ENCODE results near the gene TM9SF3. TPM values are rescaled to one million over a fixed set of nuclear protein-coding genes. Genes with fewer than 3 reads are reported as not detected.

The TM9SF3 gene
- total and polyA plus RNA-seq, 10 of the 15 experiments (the other 5 are each of a cell fraction or from before 2014, with no cell fraction given) = 17.1 to 85.4 (median 44.9) TPM

DNA sequence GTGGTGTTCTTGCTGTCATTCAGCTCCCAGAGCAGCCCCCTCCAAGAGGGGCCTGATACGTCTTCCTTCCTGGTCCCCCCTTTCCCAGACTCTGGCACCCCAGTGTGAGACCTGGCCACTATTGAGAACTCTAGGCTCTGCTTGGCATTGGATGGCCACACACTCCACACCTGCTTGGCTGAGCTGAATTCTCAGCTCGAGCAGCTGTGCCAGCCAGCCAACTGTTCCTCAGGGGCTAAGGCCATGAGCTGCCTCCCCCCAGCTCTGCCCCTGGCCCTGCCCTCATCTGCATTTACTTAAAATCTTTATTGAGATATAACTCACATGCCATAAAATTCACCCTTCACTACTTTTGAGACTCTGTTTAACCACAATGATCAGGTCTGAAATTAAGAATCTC lies 79.8 kb downstream of the TM9SF3 start:
- H3K27ac ChIP-seq (ENCODE audit: control insufficient read depth, insufficient read depth) = no peak overlapping the region
- ATAC-seq (no peak), FAIRE-seq (no peak), DNase-seq (ENCODE audit: low read depth, low spot score) (no peak)
- peaks cover 4% of the 10 kb centered on the region; the same call in 1 of the 2 replicates for H3K4me1 ChIP-seq (ENCODE audit: control insufficient read depth, insufficient read depth, low read length)
- no peak overlapping the region for H3K9ac ChIP-seq (ENCODE audit: control insufficient read depth, insufficient read depth, low read length)
- no TSS peak for BruUV-seq (replicated peaks)
- 0 out of 2 replicates have a peak, but pooled peaks cover 4% of the 10 kb centered on the region for H4K20me1 ChIP-seq (ENCODE audit: control insufficient read depth, insufficient read depth)
- no peak overlapping the region for H2AFZ ChIP-seq (ENCODE audit: control insufficient read depth, low read depth, low read length)
- no peaks in the 10 kb centered on the region for H3K36me3 ChIP-seq (ENCODE audit: control insufficient read depth in 2 of 2, insufficient read depth in 2 of 2, low read length in 1 of 2)
- CTCF ChIA-PET = no interaction called here
- in situ Hi-C loops (cut with MboI) (no loop called here), intact Hi-C loops (cut with micrococcal nuclease; ENCODE audit: unreplicated experiment) (no loop called here)
- RAD21 ChIA-PET (ENCODE audit: unreplicated experiment) = no interaction called here
- POLR2A ChIA-PET = no interaction called here
- H3K4me3 ChIP-seq = no peak overlapping the region
- H3K4me2 ChIP-seq (ENCODE audit: control insufficient read depth, insufficient read depth) = no peak overlapping the region
- no peaks in the 10 kb centered on the region for H3K9me3 ChIP-seq (replicated peaks; ENCODE audit: control insufficient read depth, insufficient read depth, low read length)
- H3K79me2 ChIP-seq (ENCODE audit: control insufficient read depth, insufficient read depth, low read length) = no peaks in the 10 kb centered on the region
- no peaks in the 10 kb centered on the region; a peak in 1 of 4 replicates for H3K27me3 ChIP-seq (replicated peaks in 1 of 2; ENCODE audit: control insufficient read depth in 2 of 2, insufficient read depth in 2 of 2, low read length in 1 of 2)
- TF ChIP-seq NR2F1 (conservative IDR thresholded peaks at IDR 0.05) (no peak), EP300 (IDR thresholded peaks at IDR 0.05; ENCODE audit: borderline replicate concordance in 1 of 2, control insufficient read depth in 1 of 2, low read depth in 2 of 2, low read length in 2 of 2) (no peak), NFYB (IDR thresholded peaks at IDR 0.05; ENCODE audit: insufficient read depth, low read depth, low read length) (no peak), MXI1 (IDR thresholded peaks at IDR 0.05; ENCODE audit: low read depth, low read length) (no peak)
- TF ChIP-seq, protein P1, sequence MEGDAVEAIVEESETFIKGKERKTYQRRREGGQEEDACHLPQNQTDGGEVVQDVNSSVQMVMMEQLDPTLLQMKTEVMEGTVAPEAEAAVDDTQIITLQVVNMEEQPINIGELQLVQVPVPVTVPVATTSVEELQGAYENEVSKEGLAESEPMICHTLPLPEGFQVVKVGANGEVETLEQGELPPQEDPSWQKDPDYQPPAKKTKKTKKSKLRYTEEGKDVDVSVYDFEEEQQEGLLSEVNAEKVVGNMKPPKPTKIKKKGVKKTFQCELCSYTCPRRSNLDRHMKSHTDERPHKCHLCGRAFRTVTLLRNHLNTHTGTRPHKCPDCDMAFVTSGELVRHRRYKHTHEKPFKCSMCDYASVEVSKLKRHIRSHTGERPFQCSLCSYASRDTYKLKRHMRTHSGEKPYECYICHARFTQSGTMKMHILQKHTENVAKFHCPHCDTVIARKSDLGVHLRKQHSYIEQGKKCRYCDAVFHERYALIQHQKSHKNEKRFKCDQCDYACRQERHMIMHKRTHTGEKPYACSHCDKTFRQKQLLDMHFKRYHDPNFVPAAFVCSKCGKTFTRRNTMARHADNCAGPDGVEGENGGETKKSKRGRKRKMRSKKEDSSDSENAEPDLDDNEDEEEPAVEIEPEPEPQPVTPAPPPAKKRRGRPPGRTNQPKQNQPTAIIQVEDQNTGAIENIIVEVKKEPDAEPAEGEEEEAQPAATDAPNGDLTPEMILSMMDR (IDR thresholded peaks at IDR 0.05 in 2 of 3, conservative IDR thresholded peaks at IDR 0.05 in 1 of 3; ENCODE audit: control insufficient read depth in 2 of 3, extremely low read depth in 1 of 3, insufficient read depth in 1 of 3, low read depth in 3 of 3, low read length in 3 of 3) = no peak
- TF ChIP-seq, protein P2, sequence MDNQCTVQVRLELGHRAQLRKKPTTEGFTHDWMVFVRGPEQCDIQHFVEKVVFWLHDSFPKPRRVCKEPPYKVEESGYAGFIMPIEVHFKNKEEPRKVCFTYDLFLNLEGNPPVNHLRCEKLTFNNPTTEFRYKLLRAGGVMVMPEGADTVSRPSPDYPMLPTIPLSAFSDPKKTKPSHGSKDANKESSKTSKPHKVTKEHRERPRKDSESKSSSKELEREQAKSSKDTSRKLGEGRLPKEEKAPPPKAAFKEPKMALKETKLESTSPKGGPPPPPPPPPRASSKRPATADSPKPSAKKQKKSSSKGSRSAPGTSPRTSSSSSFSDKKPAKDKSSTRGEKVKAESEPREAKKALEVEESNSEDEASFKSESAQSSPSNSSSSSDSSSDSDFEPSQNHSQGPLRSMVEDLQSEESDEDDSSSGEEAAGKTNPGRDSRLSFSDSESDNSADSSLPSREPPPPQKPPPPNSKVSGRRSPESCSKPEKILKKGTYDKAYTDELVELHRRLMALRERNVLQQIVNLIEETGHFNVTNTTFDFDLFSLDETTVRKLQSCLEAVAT (IDR thresholded peaks at IDR 0.05) = no peak
- WGBS (ENCODE audit: insufficient coverage, insufficient replicate concordance, low lambda C conversion rate, missing lambda C conversion rate) = 50% methylated on average over 2 of the region's 2 CpGs
- SMC1A ChIA-PET (ENCODE audit: uncharacterized antibody, unreplicated experiment) = no interaction called here

Data from GM12878 (cell line).